GM21786 (cell line): ENCODE measurements around the gene RNU2-63P.
"Not testable (repeated sequence)": the region's sequence is repeated elsewhere in the genome, so short reads cannot be mapped to it uniquely, and the experiment has no call there.

Experiments
- ATAC-seq: cut with Tn5 transposase; IDR thresholded peaks from one replicate; pipeline ENCODE4 v1.9.1; 2021; ENCODE audit not compliant: unreplicated experiment

RNU2-63P gene

DNA sequence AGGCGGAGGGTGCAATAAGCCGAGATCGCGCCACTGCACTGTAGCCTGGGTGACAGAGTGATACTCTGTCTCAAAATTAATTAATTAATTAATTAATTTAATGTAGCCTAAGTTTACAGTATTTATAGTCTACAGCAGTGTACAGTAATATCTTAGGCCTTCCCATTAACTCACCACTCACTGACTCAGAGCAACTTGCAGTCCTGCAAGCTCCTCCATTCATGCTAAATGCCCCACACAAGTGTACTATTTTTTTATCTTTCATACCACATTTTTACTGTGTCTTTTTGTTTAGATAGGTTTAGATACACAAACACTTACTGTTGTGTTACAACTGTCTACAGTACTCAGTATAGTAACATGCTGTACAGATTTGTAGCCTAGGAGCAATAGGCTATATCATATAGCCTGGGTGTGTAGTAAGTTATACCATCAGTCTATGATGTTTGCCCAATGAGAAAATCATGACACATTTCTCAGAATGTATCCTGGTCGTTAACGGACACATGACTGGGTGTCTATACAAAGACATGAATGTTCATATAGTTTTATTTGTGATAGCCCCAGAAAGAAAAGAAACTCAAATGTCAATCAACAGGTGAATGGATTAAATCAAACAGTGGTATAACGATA is 15.8 kb upstream of the RNU2-63P start:
- no peak for ATAC-seq

GRCh38 chr2:88028931-88029330 is 12.6 kb upstream of the RNU2-63P start:
- ATAC-seq = no peak

DNA sequence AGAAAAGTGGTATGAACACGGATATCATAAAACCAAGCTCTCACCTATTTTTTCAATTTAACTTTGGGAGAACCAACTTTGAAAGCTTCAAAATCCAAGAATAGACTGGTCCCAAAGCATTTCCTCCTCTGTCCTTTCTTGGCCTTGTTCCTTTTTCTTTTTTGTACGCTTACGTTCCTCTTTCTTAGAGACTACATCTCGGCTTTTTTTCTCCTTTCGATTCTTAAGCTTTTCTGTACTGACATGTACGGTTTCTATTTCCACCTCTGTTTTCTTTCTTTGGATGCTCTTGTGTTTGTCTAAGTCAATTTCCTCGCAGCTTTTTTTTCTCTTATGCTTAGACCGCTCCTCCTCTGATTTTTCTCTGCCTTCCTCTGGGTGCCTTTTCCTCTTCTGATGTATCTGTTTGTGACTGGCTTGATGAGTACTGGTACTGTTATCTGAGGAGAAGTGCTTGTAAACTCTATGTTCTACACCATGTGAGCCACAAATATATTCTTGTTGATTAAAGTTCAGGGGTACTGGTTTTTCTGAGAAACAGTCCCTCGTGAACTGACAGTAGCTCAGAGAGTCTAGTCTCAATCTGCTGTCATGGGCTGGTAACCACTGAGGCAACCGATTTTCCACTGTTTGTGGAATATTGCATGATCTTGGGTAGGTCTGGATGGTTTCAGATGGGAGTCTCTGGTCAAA is 11.5 kb upstream of the RNU2-63P start:
- ATAC-seq = no peak

GRCh38 chr2:88024509-88024908 is 8.2 kb upstream of the RNU2-63P start:
- ATAC-seq = no peak

GRCh38 chr2:88022669-88022921 is 6.2 kb upstream of the RNU2-63P start:
- no peak for ATAC-seq

DNA sequence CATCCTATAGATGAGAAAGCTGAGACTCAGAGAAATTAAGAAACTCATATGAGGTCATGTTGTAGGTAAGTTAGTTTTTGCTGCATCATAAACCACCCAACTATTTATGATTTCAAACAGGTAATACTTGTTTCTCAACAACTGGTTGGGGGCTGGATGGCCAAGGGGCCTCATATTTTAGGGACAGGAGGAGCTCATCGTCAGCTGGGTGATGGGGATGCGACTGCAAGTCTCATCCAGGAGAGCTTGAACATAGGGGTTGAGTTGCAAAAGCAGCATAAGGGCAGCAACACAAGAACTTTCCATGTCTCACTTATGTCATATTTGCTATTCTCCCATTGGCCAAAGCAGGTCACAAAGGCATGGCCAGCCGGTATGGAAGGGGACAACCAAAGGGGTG is 3.6 kb upstream of the RNU2-63P start:
- no peak for ATAC-seq

DNA sequence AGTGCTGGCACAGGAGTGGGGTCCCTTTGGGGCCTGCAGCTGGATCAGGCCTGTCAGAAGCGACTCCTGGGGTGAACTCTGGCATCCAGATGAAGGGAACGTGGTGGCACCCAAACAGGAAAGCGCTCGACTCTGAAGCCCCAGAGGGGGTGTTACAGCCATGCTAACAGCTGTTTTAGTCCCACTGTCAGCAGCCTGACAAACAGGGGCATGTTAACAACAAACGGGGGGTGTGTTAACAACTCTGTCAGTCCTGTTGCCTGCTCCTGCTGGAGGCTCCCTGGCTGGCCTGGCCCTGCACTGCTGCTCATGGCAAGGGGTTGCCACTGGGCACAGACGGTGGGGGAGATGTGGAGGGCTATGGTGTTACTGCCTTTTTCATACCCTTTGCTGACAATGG is 2.6 kb upstream of the RNU2-63P start:
- no peak for ATAC-seq

DNA sequence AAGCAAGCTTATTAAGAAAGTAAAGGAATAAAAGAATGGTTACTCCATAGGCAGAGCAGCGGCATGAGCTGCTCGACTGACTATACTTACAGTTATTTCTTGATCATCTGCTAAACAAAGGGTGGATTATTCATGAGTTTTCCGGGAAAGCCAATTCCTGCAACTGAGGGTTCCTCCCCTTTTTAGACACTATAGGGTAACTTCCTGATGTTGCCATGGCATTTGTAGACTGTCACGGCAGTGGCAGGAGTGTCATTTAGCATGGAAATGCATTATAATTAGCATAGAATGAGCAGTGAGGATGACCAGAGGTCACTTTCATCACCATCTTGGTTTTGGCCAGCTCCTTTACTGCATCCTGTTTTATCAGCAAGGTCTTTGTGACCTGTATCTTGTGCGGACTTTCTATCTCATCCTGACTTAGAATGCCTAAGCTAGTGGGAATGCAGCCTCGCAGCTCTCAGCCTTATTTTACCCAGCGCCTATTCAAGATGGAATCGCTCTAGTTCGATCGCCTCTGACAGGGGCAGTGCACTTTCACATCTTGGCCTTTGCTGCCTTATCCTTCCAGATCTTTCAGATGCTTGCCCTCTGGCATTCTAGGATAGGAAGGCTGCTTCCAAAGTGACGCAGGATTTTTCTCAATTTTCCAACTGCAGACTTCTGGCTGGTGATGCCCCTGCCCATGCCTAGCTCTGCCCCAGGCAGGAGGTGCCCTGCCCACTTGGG is 1.9 kb upstream of the RNU2-63P start:
- ATAC-seq = not testable (repeated sequence)

DNA sequence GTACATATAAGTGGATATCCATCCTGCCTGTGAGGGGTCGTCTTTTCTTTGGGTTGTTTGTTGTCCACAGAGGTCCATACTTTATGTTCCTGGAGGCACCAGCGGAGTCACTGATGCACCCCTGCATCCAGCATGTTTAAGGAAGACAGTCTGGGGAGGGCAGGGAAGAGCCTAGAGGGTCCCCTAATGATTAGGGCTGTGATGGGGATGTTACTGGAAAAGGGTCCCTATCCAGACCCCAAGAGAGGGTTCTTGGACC is 1.4 kb upstream of the RNU2-63P start:
- not testable (repeated sequence) for ATAC-seq

DNA sequence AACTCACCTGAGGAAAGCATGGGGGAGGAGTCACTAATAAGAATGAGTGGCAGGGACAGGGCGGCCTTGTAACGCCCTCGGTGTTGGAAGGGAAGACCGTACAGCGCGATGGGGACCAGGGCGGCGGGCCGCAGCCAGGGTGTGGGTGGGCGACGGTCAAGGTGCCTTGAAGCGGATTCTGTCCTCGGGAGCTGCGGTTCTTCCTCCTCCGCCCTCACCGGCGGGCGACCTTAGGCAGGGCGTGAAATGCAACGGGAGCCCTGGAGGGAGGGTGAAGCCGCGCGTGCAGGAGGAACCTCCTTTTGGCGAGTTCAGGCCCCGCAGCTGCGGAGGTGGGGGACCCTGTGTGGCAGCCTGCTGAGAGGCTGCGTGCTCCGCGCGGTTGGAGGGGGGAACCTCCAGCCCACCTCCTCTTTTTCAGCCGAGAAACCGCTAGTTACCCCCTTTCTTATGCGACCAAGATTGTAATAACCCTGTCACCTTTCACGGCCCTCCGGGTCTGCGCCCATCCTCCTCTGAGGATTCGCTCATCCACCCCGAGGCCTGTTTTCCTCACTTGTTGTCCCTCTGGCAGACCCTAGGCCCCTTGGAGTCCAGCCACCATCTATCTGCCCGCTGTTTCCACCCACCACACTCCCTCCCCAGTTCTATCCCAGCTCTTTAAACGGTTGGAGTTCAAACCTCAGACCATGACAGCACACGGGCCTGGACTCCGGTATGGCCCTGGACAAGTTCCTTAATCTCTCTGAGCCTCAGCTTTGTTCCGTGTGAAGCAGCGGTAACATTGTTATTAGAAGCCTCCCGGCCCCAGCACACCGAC is 823 bp upstream of the RNU2-63P start:
- ATAC-seq = peak; percentile 72

DNA sequence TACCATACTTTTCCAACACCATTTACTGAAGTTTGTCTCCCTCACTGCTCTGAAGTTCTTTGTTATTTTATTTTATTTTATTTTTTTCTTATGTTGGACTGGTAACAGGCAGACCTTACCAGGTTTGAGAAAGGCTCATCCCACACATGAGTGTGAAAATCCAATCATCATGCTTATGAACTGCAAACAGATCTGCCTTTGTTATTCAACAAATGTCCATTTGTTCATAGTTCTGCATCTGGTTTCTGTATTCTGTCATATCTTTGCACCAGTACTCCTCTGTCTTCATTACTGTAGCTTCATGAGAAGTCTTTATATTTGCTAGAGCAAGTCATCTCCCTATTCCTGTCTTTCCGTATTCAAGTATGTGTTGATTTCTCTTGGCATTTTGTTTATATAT is 5.3 kb downstream of the RNU2-63P start:
- ATAC-seq = no peak

GRCh38 chr2:88010136-88010535 is 6.2 kb downstream of the RNU2-63P start:
- no peak for ATAC-seq

DNA sequence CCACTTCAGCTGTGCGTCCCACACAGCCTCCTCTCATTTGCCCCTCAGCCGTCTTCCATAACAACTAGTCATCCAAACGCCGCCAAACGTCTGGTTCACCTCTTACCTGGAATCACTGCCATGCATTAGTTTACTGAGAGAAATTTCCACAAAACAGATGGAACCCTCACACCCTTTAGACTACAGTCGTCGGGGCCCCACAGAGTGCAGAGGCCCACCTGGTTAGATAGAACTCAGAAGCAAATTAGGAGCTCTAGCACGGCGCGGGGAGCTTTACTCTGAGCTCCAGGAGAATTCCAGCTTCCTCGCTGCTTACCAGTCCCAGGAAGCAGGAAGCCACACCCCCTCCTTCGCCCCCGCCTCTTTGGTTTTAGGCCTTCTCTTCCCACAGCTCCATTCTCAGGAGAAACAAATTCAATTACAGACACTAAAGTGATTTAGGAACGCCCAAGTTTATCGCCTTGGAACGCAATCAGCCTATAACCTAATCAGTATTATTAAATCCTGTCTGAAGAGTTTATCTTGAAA is 9.4 kb downstream of the RNU2-63P start:
- no peak for ATAC-seq

- no peak for ATAC-seq
Observed at GRCh38 chr2:88005776-88006175, 10.6 kb downstream of the RNU2-63P start.

DNA sequence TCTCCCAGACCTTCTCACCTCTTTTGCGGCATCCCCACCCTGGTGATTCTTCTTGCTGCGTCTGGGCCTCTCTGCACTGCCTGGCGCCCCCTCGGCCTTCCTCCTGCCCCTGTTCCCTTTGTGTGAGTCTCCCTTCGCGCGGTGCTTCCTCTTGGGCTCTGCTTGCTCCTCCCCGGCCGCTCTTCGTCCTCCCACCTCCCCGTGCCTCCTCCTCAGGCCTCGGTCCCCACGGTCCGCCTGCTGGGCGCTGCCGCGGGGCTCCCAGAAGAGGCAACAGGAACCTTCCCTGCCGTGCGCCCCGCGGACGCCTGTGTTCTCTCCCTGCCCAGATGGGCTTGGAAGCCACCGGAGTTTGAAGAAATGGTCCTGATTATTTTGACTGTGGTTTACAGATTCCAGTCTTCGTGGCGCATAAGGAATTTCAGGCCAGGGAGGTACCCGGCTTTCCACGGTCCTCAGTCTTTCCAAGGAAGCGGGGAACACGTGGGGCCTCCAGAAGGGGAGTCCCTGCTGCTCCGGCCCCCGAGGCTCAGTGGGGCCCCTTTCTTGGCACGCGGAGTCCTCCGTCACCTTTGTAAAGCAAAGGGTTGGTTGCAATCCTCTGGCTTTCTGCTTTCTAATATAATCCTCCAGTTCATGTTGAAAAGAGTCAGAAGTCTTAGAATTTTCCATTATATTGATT is 13.1 kb downstream of the RNU2-63P start:
- ATAC-seq = no peak

- no peak for ATAC-seq
Observed at GRCh38 chr2:88002359-88002707, 14.0 kb downstream of the RNU2-63P start.

DNA sequence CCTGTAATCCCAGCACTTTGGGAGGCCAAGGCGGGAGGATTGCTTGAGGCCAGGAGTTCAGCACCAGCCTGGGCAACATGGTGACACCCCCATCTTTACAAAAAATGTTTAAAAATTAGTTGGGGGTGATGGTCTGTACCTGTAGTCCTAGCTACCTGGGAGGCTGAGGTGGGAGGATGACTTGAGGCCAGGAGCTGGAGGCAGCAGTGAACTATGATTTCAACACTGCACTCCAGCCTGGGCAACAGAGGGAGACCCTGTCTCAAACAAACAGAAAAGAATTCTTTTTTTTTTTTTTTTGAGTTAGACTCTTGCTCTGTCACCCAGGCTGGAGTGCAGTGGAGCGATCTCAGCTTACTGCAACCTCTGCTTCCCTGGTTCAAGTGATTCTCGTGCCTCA is 15.9 kb downstream of the RNU2-63P start:
- not testable (repeated sequence) for ATAC-seq

- no peak for ATAC-seq
Observed at GRCh38 chr2:87996570-87996969, 19.8 kb downstream of the RNU2-63P start.

DNA sequence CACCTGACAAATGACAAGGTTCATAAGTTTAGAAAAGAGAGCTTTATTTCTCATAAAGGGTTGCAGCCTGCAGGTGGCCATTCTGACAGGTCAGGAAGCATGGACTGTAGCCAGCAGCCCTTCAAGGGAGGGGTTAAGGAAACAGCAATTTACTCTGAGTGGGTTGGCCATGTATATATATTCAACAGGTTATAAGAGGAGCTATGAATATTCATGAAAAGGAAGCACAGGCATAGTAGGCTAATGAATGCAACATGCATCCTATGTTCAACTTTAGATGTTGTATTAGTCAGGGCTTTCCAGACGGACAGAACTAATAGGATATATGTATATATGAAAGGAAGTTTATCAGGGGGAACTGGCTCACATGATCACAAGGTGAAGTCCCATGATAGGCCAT is 20.6 kb downstream of the RNU2-63P start:
- no peak for ATAC-seq

- ATAC-seq = not testable (repeated sequence)
Observed at GRCh38 chr2:87994304-87994850, 22.0 kb downstream of the RNU2-63P start.

DNA sequence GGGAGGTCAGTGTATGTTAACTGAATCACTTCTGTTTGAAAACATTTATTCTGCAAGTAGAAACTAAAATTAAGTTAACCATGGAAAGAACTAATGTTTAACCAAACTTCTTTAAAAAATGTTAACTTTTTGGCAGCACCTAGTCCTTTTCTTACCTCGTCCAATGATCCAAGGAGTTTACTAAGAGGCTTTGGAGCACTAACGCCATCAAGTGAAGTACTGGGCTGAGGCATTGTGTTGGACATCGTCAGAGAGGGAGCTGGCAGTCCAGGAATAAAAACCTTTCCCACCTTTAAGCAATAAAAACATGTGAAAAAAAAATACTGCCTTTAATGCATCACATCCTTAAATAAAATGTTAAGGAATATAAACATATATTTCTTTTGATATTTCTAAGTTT is 23.8 kb downstream of the RNU2-63P start:
- ATAC-seq = not testable (repeated sequence)
